ENCODE data around the gene TACR1.

Gene TACR1

DNA sequence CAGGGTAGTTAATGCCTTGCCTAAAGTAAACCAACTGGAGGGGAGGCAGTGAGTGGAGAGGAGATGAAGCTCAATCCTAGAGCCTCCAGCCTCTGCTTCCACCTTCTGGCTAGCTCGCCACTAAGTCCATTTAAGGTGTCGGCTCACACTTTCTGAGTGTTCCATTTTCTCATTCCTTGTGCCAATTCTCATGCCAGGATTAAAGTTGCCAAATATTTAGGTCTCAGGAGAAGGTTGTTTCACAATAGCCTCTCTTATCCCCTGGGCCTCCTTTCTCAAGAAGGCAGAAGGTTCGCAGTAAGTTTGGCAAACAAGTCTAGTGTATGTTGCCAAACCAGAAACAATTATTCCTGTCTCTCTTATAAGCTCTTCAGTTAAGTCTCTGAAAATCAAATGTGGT is 57.2 kb downstream of the TACR1 start:
- no peak for DNase-seq

- DNase-seq, result no peak
Observed at GRCh38 chr2:75140288-75140687, 59.0 kb downstream of the TACR1 start.

GRCh38 chr2:75139171-75139570 is 60.1 kb downstream of the TACR1 start:
- DNase-seq, result no peak

- no peak for DNase-seq
Observed at GRCh38 chr2:75138528-75138927, 60.8 kb downstream of the TACR1 start.

- DNase-seq, result no peak
Observed at GRCh38 chr2:75135776-75136400, 63.4 kb downstream of the TACR1 start.

DNA sequence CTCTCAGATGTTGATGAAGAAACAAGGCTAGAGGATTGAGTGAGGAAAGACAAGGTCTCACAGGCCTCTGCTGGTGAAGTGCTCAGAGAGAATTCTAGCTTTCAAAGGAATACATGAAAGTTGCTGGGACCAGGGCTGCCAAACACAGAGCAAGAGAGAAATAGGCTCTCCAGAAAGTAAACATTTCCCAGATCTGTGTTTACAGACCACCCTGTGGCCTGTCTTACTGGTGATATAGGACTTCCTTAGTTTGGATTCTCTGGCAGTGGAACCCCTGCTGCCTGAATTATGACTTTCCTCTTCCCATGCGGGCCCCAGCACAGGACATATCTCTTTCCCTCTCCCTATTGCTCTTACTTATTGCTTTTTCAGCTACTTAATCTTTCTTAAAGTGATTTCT is 64.5 kb downstream of the TACR1 start:
- DNase-seq, result no peak

DNA sequence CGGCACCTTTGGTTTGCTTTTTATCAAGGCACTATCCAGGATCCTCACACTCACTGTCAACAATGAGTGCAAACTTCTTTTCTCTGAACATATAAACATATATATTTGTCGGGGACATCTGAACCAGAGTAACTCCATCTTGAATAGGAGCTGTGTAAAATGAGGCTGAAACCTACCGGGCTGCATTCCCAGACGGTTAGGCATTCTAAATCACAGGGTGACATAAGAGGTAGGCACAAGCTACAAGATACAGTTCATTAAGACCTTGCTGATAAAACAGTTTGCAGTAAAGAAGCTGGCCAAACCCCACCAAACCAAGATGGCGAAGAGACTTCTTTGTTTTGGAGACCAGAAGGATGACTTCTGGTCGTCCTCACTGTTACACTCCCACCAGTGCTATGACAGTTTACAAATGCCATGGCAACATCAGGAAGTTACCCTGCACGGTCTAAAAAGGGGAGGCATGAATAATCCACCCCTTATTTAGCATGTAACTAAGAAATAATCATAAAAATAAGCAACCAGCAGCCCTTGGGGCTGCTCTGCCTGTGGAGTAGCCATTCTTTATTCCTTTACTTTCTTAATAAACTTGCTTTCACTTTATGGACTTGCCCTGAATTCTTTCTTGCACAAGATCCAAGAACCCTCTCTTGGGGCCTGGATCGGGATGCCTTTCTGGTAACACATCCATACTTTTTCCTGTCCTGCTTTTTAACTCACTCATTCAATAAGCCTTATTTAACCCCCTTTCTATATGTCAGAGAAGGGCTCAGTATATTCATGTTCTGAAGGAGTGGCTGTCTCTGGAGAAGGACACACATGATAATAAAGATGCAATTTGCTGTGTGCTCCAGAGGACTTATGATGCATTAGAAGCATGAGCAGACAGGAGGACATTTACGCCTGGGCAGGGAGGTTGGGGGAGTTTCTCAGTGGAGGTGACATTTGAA is 65.4 kb downstream of the TACR1 start:
- DNase-seq, result no peak

- no peak for DNase-seq
Observed at GRCh38 chr2:75130171-75130570, 69.1 kb downstream of the TACR1 start.

DNA sequence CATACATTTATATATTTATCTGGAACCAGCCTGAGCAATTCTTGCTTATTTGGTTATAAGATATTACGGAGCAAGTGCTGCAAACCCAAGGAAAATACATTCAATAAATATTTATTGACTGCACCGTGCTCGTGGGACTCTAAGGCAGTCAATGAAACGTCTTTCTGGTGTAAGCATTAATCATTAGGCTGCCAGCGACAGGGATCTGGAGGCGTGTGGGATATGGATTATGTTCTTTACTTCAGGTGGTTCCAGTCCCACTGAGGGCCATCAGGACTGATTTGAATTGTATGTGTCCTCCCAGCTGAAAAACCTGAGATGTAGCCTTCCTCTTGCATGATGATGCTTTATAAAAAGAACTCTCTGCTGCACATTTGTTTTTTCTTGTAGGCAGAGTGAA is 75.4 kb downstream of the TACR1 start:
- DNase-seq, result no peak

GRCh38 chr2:75113231-75113869 is 86.0 kb downstream of the TACR1 start:
- DNase-seq, result no peak

DNA sequence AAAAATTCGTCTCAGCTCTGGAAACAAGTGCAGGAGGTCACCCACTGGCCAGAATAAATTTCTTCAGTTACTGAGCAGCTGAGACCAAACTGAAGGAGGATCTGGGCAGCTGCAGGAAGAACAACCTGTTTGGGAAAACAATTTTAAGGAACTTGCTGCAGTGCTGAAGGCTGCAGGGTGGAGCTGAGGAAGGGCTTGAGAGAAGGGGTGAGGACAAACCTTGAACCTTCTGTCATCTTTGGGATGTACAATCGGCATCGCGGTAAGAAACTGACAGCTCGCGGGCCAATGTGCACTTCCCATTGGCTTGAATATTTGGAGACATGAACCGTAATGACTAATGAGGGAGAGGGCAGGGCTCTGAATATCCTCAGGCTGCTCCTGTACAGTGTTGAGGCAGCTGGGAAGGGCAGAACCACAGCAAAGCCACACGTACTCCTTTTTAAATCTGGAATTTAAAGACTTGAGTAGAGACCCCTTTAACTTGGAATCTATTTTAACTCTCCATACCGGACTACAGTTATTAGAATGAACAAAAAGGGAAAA is 90.3 kb downstream of the TACR1 start:
- no peak for DNase-seq

- DNase-seq, result no peak
Observed at GRCh38 chr2:75102011-75102410, 97.3 kb downstream of the TACR1 start.

DNA sequence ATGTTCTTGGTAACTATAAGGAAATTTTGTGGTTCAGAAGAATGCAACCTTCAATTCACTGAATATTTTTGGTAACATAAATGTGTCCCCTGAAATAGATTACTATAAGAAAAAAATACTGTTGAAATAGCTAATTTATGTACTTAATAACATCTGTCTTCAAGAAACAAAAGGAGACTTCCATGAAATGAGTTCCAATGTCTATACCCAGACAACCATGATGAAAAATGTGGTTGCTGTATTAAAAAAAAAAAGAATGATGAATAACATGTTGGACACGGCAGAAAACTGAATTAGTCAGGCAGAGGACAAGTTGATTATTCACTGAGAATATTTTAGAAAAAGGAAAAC is 98.5 kb downstream of the TACR1 start:
- DNase-seq, result no peak

- no peak for DNase-seq
Observed at GRCh38 chr2:75100011-75100800, 99.1 kb downstream of the TACR1 start.

- no peak for DNase-seq
Observed at GRCh38 chr2:75099521-75099922, 99.8 kb downstream of the TACR1 start.

GRCh38 chr2:75098856-75099255 is 100.5 kb downstream of the TACR1 start:
- DNase-seq, result no peak

DNA sequence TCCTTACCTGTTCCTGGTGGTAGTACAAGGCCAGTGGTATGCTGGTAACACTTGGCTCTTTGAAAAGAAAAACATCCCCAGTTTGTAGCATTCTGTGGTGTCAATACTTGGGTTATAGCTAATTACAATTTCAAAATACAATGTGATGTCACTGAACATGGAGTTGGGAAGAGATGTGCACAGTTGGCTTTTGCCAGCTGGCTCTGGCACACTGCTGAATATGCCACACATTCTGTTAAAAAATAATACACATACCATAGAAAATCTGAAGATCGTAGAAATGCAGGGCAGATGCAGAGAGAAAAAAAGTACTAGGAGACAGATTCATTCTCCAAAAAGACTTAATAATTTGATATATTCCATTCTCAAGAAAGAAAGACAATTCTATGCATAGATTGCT is 101.5 kb downstream of the TACR1 start:
- no peak for DNase-seq

- DNase-seq, result no peak
Observed at GRCh38 chr2:75094405-75094804, 104.9 kb downstream of the TACR1 start.

- no peak for DNase-seq
Observed at GRCh38 chr2:75090770-75091515, 108.4 kb downstream of the TACR1 start.

GRCh38 chr2:75089471-75089870 is 109.8 kb downstream of the TACR1 start:
- DNase-seq, result no peak

- no peak for DNase-seq
Observed at GRCh38 chr2:75088791-75089190, 110.5 kb downstream of the TACR1 start.

- DNase-seq, result no peak
Observed at GRCh38 chr2:75087736-75088135, 111.6 kb downstream of the TACR1 start.
